H1 (cell line): ENCODE data around the gene DCUN1D3. TPM values are rescaled to one million over a fixed set of nuclear protein-coding genes. Genes with fewer than 3 reads are reported as not detected.

ENCODE experiments used
- CTCF ChIA-PET: fragments of 300-600 bp; sonication (Branson Sonifier 250); formaldehyde crosslinking; loops from one replicate; lab custom pipeline; 2021; ENCODE audit not compliant: partially characterized antibody; lab: Charles Lee
- POLR2A ChIA-PET: fragments of 300-600 bp; sonication (Branson Sonifier 250); formaldehyde crosslinking; loops from one replicate; lab custom pipeline; 2021; ENCODE audit warnings: inconsistent platforms; ENCODE audit not compliant: partially characterized antibody; lab: Charles Lee
- DNase-seq, 2 experiments: peaks; one replicate each; pipeline versions ENCODE4 v3.0.0 to v3.0.0-alpha.2; 2010 to 2022; ENCODE audit warnings: low spot score in 2 of 2, low read depth in 1 of 2, mixed read lengths in 1 of 2
- FAIRE-seq: peaks from 2 replicates; lab custom pipeline; 2011; peaks lifted over from hg19 to GRCh38; lab: Jason Lieb, UNC
- H2AFZ ChIP-seq: 2 replicates; pipeline ENCODE4 v1.8.1; 2012; ENCODE audit warnings: low read length, inconsistent platforms
- H2AK5ac ChIP-seq: 2 replicates; pipeline ENCODE4 v1.6.1; 2013; ENCODE audit warnings: low read depth, low read length
- H2BK120ac ChIP-seq: replicated peaks from 2 replicates; pipeline ENCODE3; 2013; ENCODE audit warnings: low read depth, low read length, inconsistent platforms
- H2BK12ac ChIP-seq: 2 replicates; pipeline ENCODE4 v1.6.1; 2013; ENCODE audit warnings: low read depth, low read length
- H2BK15ac ChIP-seq: 2 replicates; pipeline ENCODE4 v1.6.1; 2013; ENCODE audit warnings: low read length
- H2BK20ac ChIP-seq: 2 replicates; pipeline ENCODE4 v1.6.1; 2013; ENCODE audit warnings: low read length
- H2BK5ac ChIP-seq: 2 replicates; pipeline ENCODE4 v1.6.1; 2013; ENCODE audit warnings: low read depth, low read length
- H3K14ac ChIP-seq: 2 replicates; pipeline ENCODE4 v1.6.1; 2013; ENCODE audit warnings: inconsistent platforms; ENCODE audit not compliant: insufficient read length
- H3K18ac ChIP-seq: 2 replicates; pipeline ENCODE4 v1.6.1; 2013; ENCODE audit warnings: low read length; ENCODE audit errors: extremely low read depth
- H3K23ac ChIP-seq: 2 replicates; pipeline ENCODE4 v1.6.1; 2013; ENCODE audit warnings: inconsistent platforms; ENCODE audit not compliant: insufficient read length
- H3K23me2 ChIP-seq: 2 replicates; pipeline ENCODE4 v1.6.1; 2013; ENCODE audit warnings: low read depth, low read length
- H3K27ac ChIP-seq: 2 replicates; pipeline ENCODE4 v1.6.1; 2011; ENCODE audit warnings: low read depth, low read length, inconsistent platforms
- H3K27me3 ChIP-seq, 4 experiments: replicated peaks in 1 of 4; 1 replicate in 1 of 4; 2 replicates in 3 of 4; pipeline versions ENCODE4 v1.6.1 to v1.8.1; 2011 to 2013; ENCODE audit warnings: low read length in 3 of 4, mild to moderate bottlenecking in 3 of 4, inconsistent platforms in 2 of 4, mixed read lengths in 2 of 4, moderate library complexity in 1 of 4; ENCODE audit not compliant: control insufficient read depth in 3 of 4, insufficient read depth in 3 of 4; ENCODE audit errors: extremely low read depth in 1 of 4
- H3K36me3 ChIP-seq, 4 experiments: 2 replicates each; pipeline versions ENCODE4 v1.6.1 to v1.8.1; 2011 to 2013; ENCODE audit warnings: mild to moderate bottlenecking in 4 of 4, low read length in 3 of 4, moderate library complexity in 2 of 4, control low read depth in 1 of 4, inconsistent platforms in 1 of 4; ENCODE audit not compliant: insufficient read depth in 4 of 4, control insufficient read depth in 2 of 4
- H3K4ac ChIP-seq: replicated peaks from 2 replicates; pipeline ENCODE3; 2013; ENCODE audit warnings: low read length, low read depth, mixed read lengths, inconsistent platforms; ENCODE audit not compliant: insufficient read length
- H3K4me1 ChIP-seq, 4 experiments: replicated peaks in 1 of 4; 1 replicate in 1 of 4; 2 replicates in 3 of 4; pipeline versions ENCODE4 v1.6.1 to v1.8.1; 2011 to 2013; ENCODE audit warnings: low read length in 3 of 4, inconsistent platforms in 2 of 4, mixed read lengths in 1 of 4; ENCODE audit not compliant: insufficient read depth in 4 of 4, control insufficient read depth in 3 of 4
- H3K4me2 ChIP-seq, 2 experiments: 2 replicates each; pipeline versions ENCODE4 v1.6.1 to v1.8.1; 2011 to 2013; ENCODE audit warnings: low read depth in 2 of 2, low read length in 2 of 2, control low read depth in 1 of 2, inconsistent platforms in 1 of 2, mild to moderate bottlenecking in 1 of 2; ENCODE audit not compliant: insufficient read depth in 1 of 2
- H3K4me3 ChIP-seq, 4 experiments: fragments of 200-600, 300-600 bp in 1 of 4; sonication (generic), shearing (Covaris generic), sonication (Bioruptor Twin) in 1 of 4; 2 replicates each; pipeline versions ENCODE4 v1.5.1 to v1.8.1; 2011 to 2016; ENCODE audit warnings: low read length in 4 of 4, low read depth in 3 of 4, control low read depth in 2 of 4, inconsistent platforms in 2 of 4, mild to moderate bottlenecking in 2 of 4, mixed read lengths in 1 of 4, moderate library complexity in 1 of 4; ENCODE audit not compliant: insufficient read depth in 2 of 4; ENCODE audit errors: extremely low read depth in 1 of 4
- H3K56ac ChIP-seq: replicated peaks from 2 replicates; pipeline ENCODE3; 2013; ENCODE audit warnings: low read depth, mild to moderate bottlenecking, mixed read lengths, low read length, inconsistent platforms; ENCODE audit not compliant: insufficient read length
- H3K79me1 ChIP-seq: 2 replicates; pipeline ENCODE4 v1.6.1; 2013; ENCODE audit warnings: low read depth, low read length, control low read depth
- H3K79me2 ChIP-seq, 2 experiments: 2 replicates each; pipeline versions ENCODE4 v1.6.1 to v1.8.1; 2012 to 2013; ENCODE audit warnings: low read length in 2 of 2, mild to moderate bottlenecking in 2 of 2, inconsistent platforms in 1 of 2; ENCODE audit not compliant: insufficient read depth in 2 of 2, control insufficient read depth in 1 of 2
- H3K9ac ChIP-seq, 4 experiments: replicated peaks in 1 of 4; 1 replicate in 1 of 4; 2 replicates in 3 of 4; pipeline versions ENCODE4 v1.6.1 to v1.8.1; 2011 to 2013; ENCODE audit warnings: low read depth in 3 of 4, low read length in 3 of 4, control low read depth in 2 of 4, mild to moderate bottlenecking in 2 of 4, moderate library complexity in 2 of 4, inconsistent platforms in 1 of 4; ENCODE audit errors: extremely low read depth in 1 of 4
- H3K9me3 ChIP-seq, 2 experiments: 2 replicates each; pipeline versions ENCODE4 v1.6.1 to v1.8.1; 2012 to 2013; ENCODE audit warnings: mild to moderate bottlenecking in 2 of 2, moderate library complexity in 2 of 2, control low read depth in 1 of 2, inconsistent platforms in 1 of 2, low read depth in 1 of 2, low read length in 1 of 2, mixed read lengths in 1 of 2; ENCODE audit not compliant: insufficient read depth in 2 of 2
- H4K20me1 ChIP-seq, 2 experiments: replicated peaks in 1 of 2; 2 replicates each; pipeline versions ENCODE3 to v1.8.1; 2011 to 2013; ENCODE audit warnings: inconsistent platforms in 2 of 2, low read length in 2 of 2, mild to moderate bottlenecking in 1 of 2; ENCODE audit not compliant: insufficient read depth in 2 of 2, control insufficient read depth in 1 of 2
- H4K5ac ChIP-seq: 2 replicates; pipeline ENCODE4 v1.6.1; 2013; ENCODE audit warnings: low read length, low read depth, mixed read lengths, inconsistent platforms; ENCODE audit not compliant: insufficient read length
- H4K8ac ChIP-seq: 2 replicates; pipeline ENCODE4 v1.8.0; 2013; ENCODE audit warnings: mild to moderate bottlenecking, moderate library complexity, low read length, inconsistent platforms; ENCODE audit not compliant: insufficient read depth; ENCODE audit errors: extremely low read depth
- H4K91ac ChIP-seq: replicated peaks from 2 replicates; pipeline ENCODE3; 2013; ENCODE audit warnings: low read length, mixed read lengths, inconsistent platforms; ENCODE audit not compliant: insufficient read length
- BCL11A ChIP-seq, 2 experiments: IDR thresholded peaks; one replicate each; pipeline ENCODE4 v1.6.1; 2011; ENCODE audit warnings: low read depth in 2 of 2, low read length in 2 of 2, mild to moderate bottlenecking in 2 of 2
- CTCF ChIP-seq, 3 experiments: IDR thresholded peaks; 1 replicate in 2 of 3; 2 replicates in 1 of 3; pipeline versions ENCODE4 v1.5.1 to v1.6.1; 2011; ENCODE audit warnings: low read length in 3 of 3, mild to moderate bottlenecking in 3 of 3, inconsistent platforms in 2 of 3, low read depth in 1 of 3, moderate library complexity in 1 of 3; ENCODE audit not compliant: insufficient read depth in 1 of 3; ENCODE audit errors: control extremely low read depth in 1 of 3
- EGR1 ChIP-seq: IDR thresholded peaks from 2 replicates; pipeline ENCODE4 v1.6.1; 2011; ENCODE audit warnings: low read depth, low read length, borderline replicate concordance
- GABPA ChIP-seq: IDR thresholded peaks from 2 replicates; pipeline ENCODE4 v1.6.1; 2011; ENCODE audit warnings: mild to moderate bottlenecking, low read length, moderate library complexity, borderline replicate concordance; ENCODE audit not compliant: insufficient read depth
- NANOG ChIP-seq: IDR thresholded peaks from 2 replicates; pipeline ENCODE4 v1.6.1; 2011; ENCODE audit warnings: low read length, low read depth, mild to moderate bottlenecking, inconsistent platforms; ENCODE audit not compliant: insufficient read depth, poor library complexity, severe bottlenecking
- NRF1 ChIP-seq: IDR thresholded peaks from 2 replicates; pipeline ENCODE4 v1.6.1; 2011; ENCODE audit warnings: mild to moderate bottlenecking, low read depth, low read length, improper control_type of control experiment
- SP4 ChIP-seq: IDR thresholded peaks from 2 replicates; pipeline ENCODE4 v1.6.1; 2012; ENCODE audit warnings: low read length, inconsistent platforms
- YY1 ChIP-seq: IDR thresholded peaks from 2 replicates; pipeline ENCODE4 v1.6.1; 2011; ENCODE audit warnings: low read depth, mild to moderate bottlenecking, low read length
- WGBS, 2 experiments: shearing (Covaris generic) in 1 of 2; methylation state at CpG; one replicate each; pipeline versions ENCODE4 v1.1.6 to v1.1.7; 2013 to 2015; ENCODE audit warnings: low lambda C conversion rate in 2 of 2, mixed read lengths in 2 of 2, inconsistent platforms in 1 of 2, low coverage in 1 of 2, missing lambda C conversion rate in 1 of 2; ENCODE audit not compliant: insufficient replicate concordance in 2 of 2, insufficient coverage in 1 of 2, insufficient read length in 1 of 2; ENCODE audit errors: extremely low coverage in 1 of 2, missing lambda C conversion rate in 1 of 2; 5-methylcytosine and 5-hydroxymethylcytosine counted together
- polyA plus RNA-seq, 7 experiments: library from polyadenylated mRNA; depleted of rRNA in 3 of 7; stranded (reverse) in 5 of 7; unstranded in 2 of 7; fragments of >200 nt in 5 of 7; fragments of 200-250 nt in 2 of 7; gene quantifications; 1 replicate in 5 of 7; 2 replicates in 1 of 7; 4 replicates in 1 of 7; pipeline versions ENCODE4 v1.2.1 to v1.2.3, GENCODE V29; 2011 to 2013; ENCODE audit warnings: missing spikeins in 2 of 7, mixed read lengths in 2 of 7
- total RNA-seq: library from RNA; stranded (reverse); fragmentation: NEBNext Ultra II Directional; extraction: Animal tissue kit (Norgen Biotek cat#: 25700); gene quantifications from 2 replicates; pipeline ENCODE4 v1.2.1, GENCODE V29; 2021

DCUN1D3 gene
- total and polyA plus RNA-seq, 2 of the 8 experiments (the other 6 are each of a cell fraction or from before 2014, with no cell fraction given): 3.5 to 18.2 TPM

DNA sequence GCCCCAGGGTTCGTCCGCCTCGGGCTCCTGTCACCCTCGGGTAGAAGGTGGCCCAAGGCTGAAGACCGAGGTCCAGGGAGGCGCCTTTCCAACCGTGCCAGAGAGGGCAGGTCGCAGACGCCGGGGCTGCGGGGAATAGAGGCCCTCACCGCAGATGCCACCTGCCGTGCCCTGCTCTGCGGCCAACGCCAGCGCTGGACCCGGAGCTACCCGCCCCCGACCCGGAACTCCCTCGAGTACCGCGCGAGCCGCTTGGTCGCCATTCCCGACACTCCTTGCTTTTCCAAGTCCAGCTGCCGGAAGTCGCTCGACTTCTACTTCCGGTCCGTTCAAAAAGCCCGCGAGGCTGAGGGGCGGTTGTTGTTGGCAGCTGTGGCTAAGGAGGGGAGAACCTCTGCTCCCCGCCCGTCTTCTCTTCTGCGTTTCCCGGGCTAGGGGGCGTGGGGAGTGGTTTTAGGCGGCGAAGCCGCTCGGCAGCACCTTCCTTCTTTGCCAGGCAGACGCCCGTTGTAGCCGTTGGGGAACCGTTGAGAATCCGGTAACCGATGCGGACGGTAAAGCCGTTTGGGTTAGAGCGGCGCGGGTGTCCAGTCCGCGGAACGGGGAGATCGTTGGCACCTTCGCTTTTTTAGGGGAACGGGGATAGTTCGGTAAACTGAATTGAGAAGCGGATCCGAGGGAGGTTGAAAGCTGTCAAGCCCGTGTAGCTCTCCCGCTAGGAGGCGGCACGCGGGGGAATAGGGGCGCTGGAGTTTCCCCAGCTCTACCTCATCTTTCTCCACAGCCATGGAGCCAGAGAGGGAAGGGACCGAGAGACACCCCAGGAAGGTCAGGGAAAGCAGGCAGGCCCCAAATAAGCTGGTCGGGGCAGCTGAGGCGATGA lies 93.7 kb downstream of the DCUN1D3 start, which contains the start of the genes ERI2 and REXO5:
Gene ERI2 (minus strand): TSS at position 305 of the 883 bp plus-strand sequence. CDS start 42 bp downstream, at position 263.
Gene REXO5 (plus strand): TSS at position 360 of the 883 bp plus-strand sequence. CDS start 427 bp downstream, at position 787.
- H4K8ac ChIP-seq: peak within 1 kb of the TSS; percentile 93
- DNase-seq: peak; percentile 72 to 93
- peak within 1 kb of the TSS; percentile 72 for H3K27ac ChIP-seq
- H3K56ac ChIP-seq: peak within 1 kb of the TSS; percentile 77
- H4K20me1 ChIP-seq: no peaks in the 10 kb centered on the region
- no peaks in the 10 kb centered on the region for H3K9me3 ChIP-seq
- peak within 1 kb of the TSS; percentile 79 to 91 (median 84) for H3K9ac ChIP-seq
- FAIRE-seq: no peak
- peak within 1 kb of the TSS; percentile 69 for H2BK5ac ChIP-seq
- H3K79me1 ChIP-seq: no peaks in the 10 kb centered on the region
- peak within 1 kb of the TSS; percentile 78 for H4K5ac ChIP-seq
- peak within 1 kb of the TSS; percentile 76 for H3K18ac ChIP-seq
- H3K27me3 ChIP-seq: no peaks in the 10 kb centered on the region
- H3K14ac ChIP-seq: no peak within 1 kb of the TSS
- peak within 1 kb of the TSS; percentile 71 to 91 (median 80) for H3K4me3 ChIP-seq
- no peak within 1 kb of the TSS for H2AK5ac ChIP-seq
- H2AFZ ChIP-seq: peak within 1 kb of the TSS; percentile 52; the same call in 1 of the 2 replicates
- CTCF ChIA-PET: interaction anchor here (0.6 to 1.3 kb wide), 5 partner anchors 14 to 1245 kb away, joined by 3 to 6 read pairs (median 4); no protein-coding TSS in a partner anchor
- 0 out of 2 replicates have a peak within 1 kb of the TSS, but pooled peaks have one; percentile 72 for H2BK12ac ChIP-seq
- POLR2A ChIA-PET: interaction anchor here (0.6 to 1.6 kb wide), 12 partner anchors 9 to 277 kb away, joined by 3 to 10 read pairs (median 3); partner anchors contain the start of genes DCUN1D3 and LYRM1
- H2BK120ac ChIP-seq: no peak within 1 kb of the TSS
- peak within 1 kb of the TSS; percentile 67; the same call in 1 of the 2 replicates for H2BK15ac ChIP-seq
- H3K23ac ChIP-seq: no peak within 1 kb of the TSS
- H3K4ac ChIP-seq: peak within 1 kb of the TSS; percentile 85
- H3K4me1 ChIP-seq: 0 out of 7 replicates have a peak, but pooled peaks cover 0 to 3% (median 0%) of the 10 kb centered on the region in 4 experiments
- H3K79me2 ChIP-seq: no peaks in the 10 kb centered on the region
- H2BK20ac ChIP-seq: no peak within 1 kb of the TSS
- peak within 1 kb of the TSS; percentile 52 for H4K91ac ChIP-seq
- 1% methylated on average over 62 of the region's 74 CpGs; no CpG with 5 or more reads in 1 of the 2 experiments for WGBS, 2 experiments
- H3K4me2 ChIP-seq: peak within 1 kb of the TSS; percentile 67 to 91
- H3K36me3 ChIP-seq: no peaks in the 10 kb centered on the region; a peak in 1 of 8 replicates
- peaks cover 5% of the 10 kb centered on the region for H3K23me2 ChIP-seq
- peak; percentile 95 for TF ChIP-seq GABPA
- TF ChIP-seq NRF1: no peak
- peak; percentile 91 for TF ChIP-seq YY1
- peak in 2 of 3 experiments; percentile 6 to 12; a peak in 3 of 4 replicates for TF ChIP-seq CTCF (IDR thresholded peaks at IDR 0.05; ENCODE audit: control extremely low read depth in 1 of 3, insufficient read depth in 1 of 3, low read depth in 1 of 3, low read length in 3 of 3)
- no peak for TF ChIP-seq SP4
- no peak for TF ChIP-seq NANOG
- peak; percentile 39; the same call in 1 of the 2 replicates for TF ChIP-seq EGR1
- no peak for TF ChIP-seq BCL11A (IDR thresholded peaks at IDR 0.05; ENCODE audit: low read depth in 2 of 2, low read length in 2 of 2)
